Uterus (tissue), 2 donors: ENCODE measurements around the gene CFAP77.

Experiments
- CTCF ChIP-seq, 4 experiments: fragments of 200-600 bp in 2 of 4; fragments of 450-650 bp in 2 of 4; sonication (generic) in 2 of 4; IDR thresholded peaks; one replicate each; pipeline ENCODE4 v1.5.1; 2016 to 2019; ENCODE audit warnings: antibody characterized with exemption in 4 of 4, mild to moderate bottlenecking in 2 of 4, moderate library complexity in 1 of 4
- POLR2A ChIP-seq, 2 donors: fragments of 450-650 bp; IDR thresholded peaks; one replicate each; pipeline ENCODE4 v1.6.1; 2016; ENCODE audit warnings: antibody characterized with exemption in 2 of 2, mild to moderate bottlenecking in 1 of 2, moderate library complexity in 1 of 2

GRCh38 chr9:132541051-132541450 is 131.0 kb downstream of the CFAP77 start:
- TF ChIP-seq CTCF (IDR thresholded peaks at IDR 0.05) (no peak), POLR2A (IDR thresholded peaks at IDR 0.05) (no peak)
